ENCODE results near the gene RAB1B.
"Not testable (repeated sequence)": the region's sequence is repeated elsewhere in the genome, so short reads cannot be mapped to it uniquely, and the experiment has no call there.

RAB1B gene

DNA sequence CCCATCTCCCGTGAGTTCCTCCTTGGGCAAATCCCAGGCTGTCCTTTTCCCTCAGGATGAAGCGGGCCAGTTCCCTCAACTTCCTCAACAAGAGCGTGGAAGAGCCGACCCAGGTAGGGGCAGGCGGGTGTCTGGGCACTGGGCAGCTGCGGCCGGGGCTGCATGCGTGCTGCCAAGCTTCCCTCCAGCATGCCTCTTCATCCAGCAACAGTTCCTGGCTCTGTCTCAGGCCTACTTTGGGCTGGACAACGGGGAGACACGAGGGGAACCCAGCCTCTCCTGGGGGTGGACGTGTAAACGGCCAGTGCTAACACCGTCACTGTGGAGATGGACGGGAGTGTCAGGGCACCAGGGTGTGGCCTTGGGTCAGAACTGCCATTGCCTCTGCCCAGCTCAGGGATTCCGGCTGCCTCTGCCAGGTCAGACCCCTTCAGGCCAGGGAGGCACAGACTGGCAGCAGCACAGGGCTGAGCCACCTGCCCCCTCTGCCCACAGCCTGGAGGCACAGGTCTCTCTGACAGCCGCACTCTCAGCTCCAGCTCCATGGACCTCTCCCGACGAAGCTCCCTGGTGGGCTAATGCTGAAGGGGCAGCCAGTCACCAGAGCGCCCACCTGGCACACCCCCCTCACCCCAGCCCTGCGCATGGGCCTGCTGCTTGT lies 1.9 kb upstream of the RAB1B start:
- DNase-seq (ENCODE audit: low read depth in 2 of 2, low spot score in 1 of 2), result no peak

DNA sequence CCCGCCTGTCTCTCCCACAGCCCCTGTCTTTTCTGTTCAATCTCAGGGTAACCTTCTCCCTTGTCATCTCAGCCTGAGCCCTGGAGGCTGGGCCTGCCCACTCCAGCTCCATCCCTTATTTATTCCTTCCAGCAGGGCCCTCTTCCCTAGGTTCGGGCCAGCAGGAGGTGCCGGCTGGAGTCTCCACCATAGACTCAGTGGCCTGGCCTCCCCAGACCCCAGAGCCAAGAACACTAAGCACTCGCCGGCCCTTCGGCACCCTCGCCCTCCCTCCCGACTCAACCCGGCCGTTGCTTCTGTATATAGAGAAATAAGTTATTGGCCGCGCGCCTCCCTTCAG lies 1.4 kb upstream of the RAB1B start:
- no peak for DNase-seq (ENCODE audit: low read depth in 2 of 2, low spot score in 1 of 2)

DNA sequence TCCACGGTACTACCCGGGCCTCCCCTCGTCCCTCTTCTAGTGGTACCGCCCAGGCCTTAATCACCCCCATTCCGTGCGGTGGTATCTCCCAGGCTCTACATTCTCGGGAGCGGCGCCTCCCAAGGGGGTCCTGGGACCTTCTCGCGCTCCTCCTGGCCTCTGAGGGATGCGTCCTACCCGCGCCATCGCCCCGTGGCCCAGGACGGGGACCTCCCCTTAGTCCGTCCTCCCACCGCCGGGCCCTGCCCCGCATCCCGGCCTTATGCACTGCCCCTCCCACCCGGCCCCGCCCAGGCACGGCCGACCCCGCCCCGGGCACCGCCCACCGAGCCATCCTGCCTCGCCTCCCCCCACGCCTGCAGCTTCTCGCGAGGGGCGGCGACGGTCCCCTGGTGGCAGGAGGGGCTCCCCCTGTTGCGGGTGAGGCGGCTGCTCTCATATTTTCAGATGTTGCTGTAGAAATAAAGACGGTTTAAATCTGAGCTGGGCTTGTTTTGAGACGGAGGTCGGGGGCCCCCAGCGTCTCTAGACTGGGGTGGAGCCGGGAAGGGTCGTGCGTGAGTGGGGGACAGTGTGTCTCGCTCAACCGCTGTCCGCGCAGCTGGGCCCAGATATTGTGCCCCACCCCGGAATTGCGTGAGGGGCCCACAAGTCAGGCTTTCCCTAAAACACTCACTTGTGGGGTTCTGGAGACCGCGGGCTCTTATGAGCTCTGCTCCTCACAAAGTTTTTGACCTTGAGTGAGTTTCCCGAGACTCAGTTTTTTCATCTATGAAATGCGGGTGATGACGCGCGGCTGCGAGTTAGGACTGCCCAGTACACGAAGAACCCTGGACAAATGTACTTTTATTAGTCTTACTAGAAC lies 828 bp upstream of the RAB1B start:
- DNase-seq (ENCODE audit: low read depth in 2 of 2, low spot score in 1 of 2), result peak; percentile 78 to 79

DNA sequence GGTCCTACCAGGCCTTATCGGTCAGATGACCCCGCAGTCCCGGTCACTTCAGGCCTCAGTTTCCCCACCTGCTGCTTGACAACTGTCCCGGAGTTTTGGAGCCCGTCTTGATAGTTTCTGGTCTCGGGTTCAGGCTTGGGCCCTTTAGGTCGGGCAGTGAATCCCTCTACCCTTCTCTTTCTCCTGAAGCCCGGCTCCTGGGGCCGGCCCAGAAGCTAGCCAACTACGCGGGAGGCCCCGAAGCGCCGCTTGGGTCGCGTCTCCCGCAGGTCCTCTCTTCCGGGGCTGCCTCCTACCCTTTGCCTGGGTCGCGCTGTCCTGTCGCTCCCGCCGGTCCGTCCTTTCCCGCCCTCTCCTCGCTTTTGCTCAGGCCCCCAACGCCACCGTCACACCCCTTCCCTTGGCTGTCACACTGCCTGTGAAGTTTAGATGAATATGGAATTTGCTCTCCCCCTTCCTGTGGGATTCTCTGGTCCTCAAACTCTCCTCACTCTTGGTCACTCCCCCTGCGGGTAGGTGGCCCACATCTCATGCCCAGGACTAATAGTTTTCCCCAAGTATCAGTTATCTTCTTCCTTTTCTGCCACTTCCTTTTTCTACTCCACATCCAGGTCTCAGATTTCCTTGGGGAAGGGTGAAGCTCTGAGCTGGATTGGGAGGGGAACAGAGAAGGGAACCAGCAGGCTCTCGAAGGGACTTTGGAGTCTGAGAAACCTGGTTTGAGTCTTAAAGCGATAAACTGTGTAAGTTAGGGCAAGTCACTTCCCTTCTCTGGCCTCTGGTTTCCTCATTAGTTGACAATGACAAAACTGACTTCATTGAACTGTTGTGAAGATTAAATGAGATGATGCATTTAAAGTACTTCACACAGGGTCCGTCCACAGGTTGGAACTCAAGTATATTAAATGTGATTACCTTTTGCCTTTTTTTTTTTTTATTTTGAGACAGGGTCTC lies 790 bp downstream of the RAB1B start:
- DNase-seq (ENCODE audit: low read depth in 2 of 2, low spot score in 1 of 2), result no peak

DNA sequence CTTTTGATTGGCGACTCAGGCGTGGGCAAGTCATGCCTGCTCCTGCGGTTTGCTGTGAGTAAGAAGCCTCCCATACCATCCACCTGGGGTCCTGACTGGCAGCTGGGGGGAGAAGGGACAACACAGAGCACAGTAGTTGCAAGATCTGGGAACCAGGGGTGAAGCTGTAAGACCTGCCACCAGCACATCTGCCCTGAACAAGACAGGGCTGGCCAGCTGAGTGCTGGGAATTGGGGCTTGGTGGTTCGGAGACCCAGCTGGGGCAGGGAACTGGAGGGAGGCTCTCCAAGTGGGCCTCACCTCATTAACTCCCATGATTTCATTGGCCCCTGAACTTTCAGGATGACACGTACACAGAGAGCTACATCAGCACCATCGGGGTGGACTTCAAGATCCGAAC lies 3.4 kb downstream of the RAB1B start:
- DNase-seq (ENCODE audit: low read depth in 2 of 2, low spot score in 1 of 2), result no peak

DNA sequence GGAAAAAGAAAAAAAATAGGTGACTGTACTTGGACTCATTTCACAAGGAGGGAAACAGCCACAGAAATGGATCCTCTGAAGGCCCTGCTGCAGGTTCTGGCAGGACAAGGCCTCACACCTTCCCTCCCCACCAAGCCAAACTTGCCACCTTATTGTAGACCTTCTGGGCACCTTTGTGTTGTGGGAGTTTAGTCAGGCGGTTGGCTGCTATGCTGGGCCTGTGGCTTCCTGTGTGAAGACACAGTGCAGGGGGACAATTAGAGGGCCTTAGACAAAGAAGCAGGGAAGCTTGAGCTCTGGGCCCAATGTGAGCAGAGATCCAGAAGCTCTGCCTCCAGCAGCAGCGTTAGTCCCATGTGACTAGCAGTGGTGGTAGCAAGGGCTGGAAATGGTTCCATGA lies 4.2 kb downstream of the RAB1B start:
- DNase-seq (ENCODE audit: low read depth in 2 of 2, low spot score in 1 of 2), result no peak

DNA sequence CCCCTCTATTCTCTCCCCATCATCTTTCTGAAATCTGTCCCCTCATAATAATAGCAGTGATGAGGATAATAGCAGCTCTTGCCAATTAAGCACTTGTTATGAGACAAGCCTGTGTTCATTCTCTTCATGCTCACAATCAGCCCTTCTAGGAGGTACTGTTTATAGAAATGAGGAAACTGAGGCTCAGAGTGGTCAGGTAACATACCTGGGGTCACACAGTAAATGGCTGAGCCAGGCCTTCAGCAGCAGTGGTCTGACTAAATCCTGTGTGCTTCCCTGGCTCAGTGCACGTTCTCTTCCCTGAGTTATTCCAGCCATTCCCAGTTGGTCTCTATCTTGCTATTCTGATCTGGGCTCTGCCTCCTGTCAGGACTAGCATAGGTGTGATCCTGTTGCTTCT lies 5.8 kb downstream of the RAB1B start:
- no peak for DNase-seq (ENCODE audit: low read depth in 2 of 2, low spot score in 1 of 2)

DNA sequence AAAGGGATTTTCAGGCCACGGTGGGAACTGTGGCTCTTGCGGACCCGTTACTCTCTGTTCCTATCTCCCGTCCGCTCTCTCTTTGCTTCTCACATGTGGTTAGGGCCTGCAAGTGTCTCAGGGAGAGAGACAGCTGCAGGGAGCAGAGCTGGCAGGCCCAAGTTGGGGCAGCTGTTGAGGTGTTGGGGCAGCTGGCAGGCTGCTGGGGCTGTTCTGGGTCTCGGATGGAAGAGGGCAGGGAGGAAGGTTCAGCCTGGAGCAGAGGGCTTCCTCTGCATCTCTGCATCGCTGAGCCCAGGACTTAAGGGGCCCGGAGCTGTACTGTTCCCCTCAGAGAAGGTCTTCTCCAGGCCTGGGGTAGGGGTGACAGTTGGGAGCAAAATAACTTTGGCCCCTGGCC lies 7.0 kb downstream of the RAB1B start:
- no peak for DNase-seq (ENCODE audit: low read depth in 2 of 2, low spot score in 1 of 2)

DNA sequence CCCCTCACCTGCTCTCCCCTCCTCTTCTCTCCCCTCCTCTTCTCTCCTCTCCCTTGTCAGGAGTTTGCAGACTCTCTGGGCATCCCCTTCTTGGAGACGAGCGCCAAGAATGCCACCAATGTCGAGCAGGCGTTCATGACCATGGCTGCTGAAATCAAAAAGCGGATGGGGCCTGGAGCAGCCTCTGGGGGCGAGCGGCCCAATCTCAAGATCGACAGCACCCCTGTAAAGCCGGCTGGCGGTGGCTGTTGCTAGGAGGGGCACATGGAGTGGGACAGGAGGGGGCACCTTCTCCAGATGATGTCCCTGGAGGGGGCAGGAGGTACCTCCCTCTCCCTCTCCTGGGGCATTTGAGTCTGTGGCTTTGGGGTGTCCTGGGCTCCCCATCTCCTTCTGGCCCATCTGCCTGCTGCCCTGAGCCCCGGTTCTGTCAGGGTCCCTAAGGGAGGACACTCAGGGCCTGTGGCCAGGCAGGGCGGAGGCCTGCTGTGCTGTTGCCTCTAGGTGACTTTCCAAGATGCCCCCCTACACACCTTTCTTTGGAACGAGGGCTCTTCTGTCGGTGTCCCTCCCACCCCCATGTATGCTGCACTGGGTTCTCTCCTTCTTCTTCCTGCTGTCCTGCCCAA lies 7.7 kb downstream of the RAB1B start:
- no peak for DNase-seq (ENCODE audit: low read depth in 2 of 2, low spot score in 1 of 2)

DNA sequence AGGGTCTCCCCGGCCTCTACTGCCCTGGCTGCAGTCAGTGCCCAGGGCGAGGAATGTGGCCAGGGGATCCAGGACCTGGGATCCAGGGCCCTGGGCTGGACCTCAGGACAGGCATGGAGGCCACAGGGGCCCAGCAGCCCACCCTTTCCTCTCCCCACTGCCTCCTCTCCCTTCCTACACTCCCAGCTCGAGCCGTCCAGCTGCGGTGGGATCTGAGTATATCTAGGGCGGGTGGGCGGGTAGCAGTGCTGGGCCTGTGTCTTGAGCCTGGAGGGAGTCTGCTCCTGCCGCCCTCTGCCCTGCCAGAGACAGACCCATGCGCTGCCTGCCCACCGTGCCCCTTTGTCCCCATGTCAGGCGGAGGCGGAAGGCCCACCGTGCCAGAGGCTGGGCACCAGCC lies 8.2 kb downstream of the RAB1B start:
- not testable (repeated sequence) for DNase-seq (ENCODE audit: low read depth in 2 of 2, low spot score in 1 of 2)

DNA sequence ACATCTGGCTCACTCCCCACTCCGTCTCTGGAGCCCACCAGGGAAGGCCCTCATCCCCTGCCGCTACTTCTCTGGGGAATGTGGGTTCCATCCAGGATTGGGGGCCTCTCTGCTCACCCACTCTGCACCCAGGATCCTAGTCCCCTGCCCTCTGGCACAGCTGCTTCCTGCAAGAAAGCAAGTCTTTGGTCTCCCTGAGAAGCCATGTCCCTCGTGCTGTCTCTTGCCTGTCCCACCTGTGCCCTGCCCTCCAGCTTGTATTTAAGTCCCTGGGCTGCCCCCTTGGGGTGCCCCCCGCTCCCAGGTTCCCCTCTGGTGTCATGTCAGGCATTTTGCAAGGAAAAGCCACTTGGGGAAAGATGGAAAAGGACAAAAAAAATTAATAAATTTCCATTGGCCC lies 8.6 kb downstream of the RAB1B start:
- DNase-seq (ENCODE audit: low read depth in 2 of 2, low spot score in 1 of 2), result not testable (repeated sequence)

DNA sequence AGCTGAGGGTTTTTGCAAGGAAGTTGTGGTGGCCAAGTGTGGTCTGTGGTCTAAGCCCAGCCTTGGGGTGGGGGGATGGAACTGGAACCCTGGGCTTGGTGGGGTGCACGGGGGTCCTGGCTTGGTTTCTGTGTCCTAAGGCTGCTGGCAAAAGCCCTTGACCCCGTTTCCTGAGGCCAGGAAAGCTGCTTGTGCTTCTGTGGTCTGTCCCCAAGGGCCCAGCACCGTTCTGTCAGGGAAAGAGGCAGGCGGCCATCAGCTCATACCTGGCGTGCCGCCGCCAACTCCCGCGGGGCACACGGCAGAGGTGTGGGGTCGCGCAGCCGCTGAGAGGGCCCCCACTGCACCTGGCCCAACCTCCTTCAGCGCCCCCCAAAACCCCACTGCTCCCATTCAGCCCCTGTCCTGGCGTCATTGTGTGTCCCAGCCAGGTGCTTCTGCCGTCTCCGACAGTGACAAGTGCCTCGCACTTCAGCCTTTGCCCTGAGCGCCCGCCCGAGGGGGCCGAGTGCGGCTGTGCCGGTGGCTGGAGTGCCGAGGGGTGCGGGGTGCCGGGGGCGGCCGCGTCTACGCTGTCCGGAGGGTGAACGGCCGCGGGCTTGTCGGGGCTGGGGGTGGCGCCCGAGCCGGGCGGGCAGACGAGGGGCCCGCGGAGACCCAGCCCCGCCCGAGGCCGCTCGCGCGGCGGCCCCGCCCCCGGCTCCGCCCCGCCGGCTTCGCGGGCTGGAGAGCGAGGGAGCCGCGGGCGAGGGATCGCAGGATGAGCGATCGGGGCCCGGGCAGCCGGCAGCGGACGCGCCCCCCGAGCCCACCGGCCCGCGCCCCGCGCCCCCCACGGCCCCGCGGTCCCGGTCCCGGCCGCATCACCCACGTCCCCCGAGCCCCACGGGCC lies 9.3 kb downstream of the RAB1B start, which contains the start of gene CNIH2:
CNIH2 (plus strand) TSS at position 705 of the 892 bp plus-strand sequence. CDS start 282 bp downstream, outside the sequence.
- no peak for DNase-seq (ENCODE audit: low read depth in 2 of 2, low spot score in 1 of 2)

DNA sequence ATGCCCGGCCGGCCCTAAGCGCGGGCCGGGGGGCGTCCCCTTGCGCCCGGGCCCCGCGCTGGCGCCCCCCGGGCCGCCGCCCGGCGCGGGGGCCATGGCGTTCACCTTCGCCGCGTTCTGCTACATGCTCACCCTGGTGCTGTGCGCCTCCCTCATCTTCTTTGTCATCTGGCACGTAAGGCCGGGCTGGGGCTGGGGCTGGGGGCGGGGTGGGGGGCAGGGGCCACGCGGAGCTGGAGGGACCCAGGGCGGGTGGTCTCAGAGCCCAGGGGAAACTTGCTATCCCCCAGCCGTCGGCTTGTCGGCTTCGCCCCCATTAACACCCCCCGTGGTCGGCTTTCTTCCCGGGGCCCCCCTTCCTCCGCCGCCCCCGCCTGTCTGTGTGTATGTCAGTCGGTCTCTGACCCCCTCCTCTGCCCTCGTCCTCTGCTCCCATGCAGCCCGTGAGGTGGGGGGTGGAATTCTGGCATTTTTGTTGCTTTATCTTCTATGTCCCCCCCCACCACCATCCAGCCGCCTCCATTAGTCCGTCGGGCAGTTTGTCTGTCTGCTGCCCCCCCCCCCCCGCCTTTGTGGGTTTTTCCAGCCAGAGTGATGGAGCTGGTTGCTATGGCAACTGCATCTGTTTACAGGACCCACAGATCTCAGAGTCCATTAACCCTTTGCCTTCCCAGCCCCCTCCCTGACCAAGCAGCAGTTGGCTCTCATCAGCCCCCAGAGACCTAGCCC lies 10.1 kb downstream of the RAB1B start:
- no peak for DNase-seq (ENCODE audit: low read depth in 2 of 2, low spot score in 1 of 2)

DNA sequence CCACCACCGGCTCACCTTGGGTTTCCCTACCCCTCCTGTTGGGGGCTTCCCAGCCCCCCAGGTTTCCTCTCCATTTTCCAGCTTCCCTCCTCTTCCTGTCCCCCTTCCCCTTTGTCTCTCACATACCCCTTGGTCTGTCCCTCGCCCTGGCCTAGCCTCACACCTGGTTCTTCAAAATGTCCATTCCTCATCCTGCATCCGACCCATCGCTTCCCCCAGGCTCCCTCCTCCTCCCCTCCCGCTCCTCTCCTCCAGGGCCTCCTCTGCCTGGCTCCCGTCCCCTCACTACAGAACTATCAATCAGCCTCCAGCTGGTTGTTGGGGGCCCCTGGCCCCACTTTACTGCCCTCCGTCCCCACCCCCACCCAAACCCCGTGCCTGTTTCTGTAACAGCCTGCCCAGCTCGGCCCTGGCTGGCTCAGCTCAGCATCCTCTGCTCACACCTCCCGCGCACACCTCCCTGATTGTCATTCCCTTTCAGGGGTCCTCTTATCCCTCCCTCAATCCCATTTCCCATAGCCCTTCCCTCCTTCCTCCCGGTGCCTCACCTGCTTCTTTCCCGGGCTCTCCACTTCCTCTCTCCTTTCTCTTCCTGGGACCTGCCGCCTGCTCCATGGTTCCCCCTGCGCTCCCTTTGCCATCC lies 10.8 kb downstream of the RAB1B start:
- DNase-seq (ENCODE audit: low read depth in 2 of 2, low spot score in 1 of 2), result no peak

DNA sequence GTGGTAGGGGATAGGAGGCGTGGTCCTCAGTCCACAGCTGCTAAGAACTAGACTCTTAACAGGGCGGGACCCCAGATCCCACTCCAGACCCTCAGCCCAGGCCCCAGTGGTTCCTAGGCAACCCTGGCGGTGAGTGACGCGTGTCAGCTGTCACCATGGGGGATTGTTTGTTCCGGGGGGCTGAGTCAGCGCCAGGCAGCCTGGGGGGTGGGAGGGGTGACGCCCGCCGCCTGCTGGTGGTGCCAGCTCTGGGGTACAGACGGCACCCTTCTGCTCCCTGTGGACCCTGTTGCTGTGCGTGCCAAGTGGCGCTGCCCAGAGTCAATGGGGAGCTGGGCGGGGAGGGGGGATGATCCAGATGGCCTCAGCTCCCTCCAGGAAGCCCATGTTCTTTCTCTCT lies 12.0 kb downstream of the RAB1B start:
- DNase-seq (ENCODE audit: low read depth in 2 of 2, low spot score in 1 of 2), result no peak

DNA sequence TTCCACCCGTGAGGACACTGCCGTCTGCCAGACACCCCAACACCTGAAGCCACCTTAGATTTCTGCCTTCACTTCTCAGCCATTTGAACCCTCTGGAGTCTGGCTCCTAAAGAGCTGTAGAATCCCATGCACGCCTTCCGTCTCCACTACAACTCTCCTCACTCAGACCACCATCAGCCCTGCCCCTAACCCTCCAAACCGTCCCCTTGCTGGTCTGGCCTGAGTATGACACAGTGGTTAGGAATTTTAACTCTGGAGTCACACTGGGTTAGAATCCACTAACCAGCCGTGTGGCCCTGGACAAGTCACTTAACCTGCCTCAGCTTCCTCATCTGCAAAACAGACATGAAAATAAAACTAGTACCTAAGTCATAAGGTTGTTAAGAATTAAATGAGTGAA lies 12.6 kb downstream of the RAB1B start:
- no peak for DNase-seq (ENCODE audit: low read depth in 2 of 2, low spot score in 1 of 2)

DNA sequence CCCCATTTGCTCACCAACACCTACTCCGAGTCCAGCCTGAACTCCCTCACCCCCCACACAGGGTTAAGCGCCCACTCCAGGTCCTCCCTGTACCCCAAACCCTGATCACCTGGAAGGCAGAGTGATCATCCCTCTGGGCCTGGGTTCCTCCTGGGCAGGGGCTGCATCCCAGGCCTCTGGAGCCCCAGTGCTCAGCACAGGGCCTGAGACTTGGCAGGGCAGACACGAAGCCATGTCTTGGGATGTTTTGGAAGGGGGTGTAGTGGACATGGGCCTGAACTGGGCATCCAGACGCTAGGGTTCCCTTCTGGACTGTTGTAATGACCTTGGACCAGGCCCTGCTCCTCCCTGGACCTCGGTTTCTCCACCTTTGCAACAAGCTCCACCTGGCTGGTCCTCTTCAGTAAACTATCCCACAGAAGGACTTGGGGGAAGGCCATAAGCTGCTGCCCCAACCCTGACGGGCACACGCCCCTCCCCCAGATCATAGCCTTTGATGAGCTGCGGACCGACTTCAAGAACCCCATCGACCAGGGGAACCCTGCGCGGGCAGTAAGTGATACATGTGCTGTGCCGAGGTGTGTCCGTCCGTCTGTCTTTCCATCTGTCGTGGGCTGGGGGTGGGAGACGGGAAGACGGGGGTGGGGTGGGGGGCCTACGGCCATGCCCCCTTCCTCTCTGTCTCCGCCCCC lies 13.5 kb downstream of the RAB1B start:
- no peak for DNase-seq (ENCODE audit: low read depth in 2 of 2, low spot score in 1 of 2)
